Endothelial cell of hepatic sinusoid (primary cell): ENCODE results near the gene MTM1.

Experiments
- in situ Hi-C: cut with HindIII; loops from 2 replicates; pipeline ENCODE4 v1.10.0; 2017; ENCODE audit warnings: low sequenced_read_pairs

Gene MTM1

GRCh38 chrX:150602296-150602695 is 33.9 kb downstream of the MTM1 start:
- in situ Hi-C loops: no loop called here

DNA sequence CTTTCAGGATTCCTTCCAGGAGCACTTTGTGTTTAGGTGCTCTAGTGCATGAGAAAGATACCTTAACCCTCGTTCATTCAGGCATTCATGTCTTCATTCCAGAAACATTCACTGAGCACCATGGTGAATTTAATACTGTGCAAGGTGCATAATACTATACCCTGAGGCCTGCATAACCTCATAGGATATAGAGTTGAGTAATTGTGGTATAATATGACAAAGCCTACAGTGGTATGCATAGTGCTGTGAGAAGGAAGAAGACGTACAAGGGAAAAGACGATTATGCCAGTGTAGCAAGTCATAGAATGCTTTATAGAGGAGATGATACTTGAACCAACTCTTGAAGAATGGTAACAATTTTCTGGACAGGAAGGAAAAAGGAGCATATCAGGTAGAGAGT is 34.3 kb downstream of the MTM1 start:
- in situ Hi-C loops: no loop called here

DNA sequence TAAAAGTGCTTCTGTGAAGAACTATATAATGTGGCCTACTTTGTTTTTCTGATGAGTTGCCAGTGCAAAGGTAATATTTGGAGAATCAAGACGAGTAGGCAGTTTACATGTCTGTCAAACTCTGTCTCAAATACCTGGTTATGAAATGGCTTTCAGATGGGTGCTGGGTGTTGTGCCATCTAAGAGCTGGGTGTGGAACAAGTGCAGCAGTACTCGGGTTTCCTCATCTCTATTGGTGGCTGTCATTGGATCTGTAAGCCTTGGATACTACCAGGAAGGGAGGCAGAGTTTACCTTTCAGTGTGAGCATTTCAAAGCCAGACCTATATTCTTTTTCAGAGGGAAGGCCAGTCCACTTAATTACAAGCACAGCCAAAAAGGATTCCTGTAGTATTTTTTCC is 37.2 kb downstream of the MTM1 start:
- in situ Hi-C loops: no loop called here

DNA sequence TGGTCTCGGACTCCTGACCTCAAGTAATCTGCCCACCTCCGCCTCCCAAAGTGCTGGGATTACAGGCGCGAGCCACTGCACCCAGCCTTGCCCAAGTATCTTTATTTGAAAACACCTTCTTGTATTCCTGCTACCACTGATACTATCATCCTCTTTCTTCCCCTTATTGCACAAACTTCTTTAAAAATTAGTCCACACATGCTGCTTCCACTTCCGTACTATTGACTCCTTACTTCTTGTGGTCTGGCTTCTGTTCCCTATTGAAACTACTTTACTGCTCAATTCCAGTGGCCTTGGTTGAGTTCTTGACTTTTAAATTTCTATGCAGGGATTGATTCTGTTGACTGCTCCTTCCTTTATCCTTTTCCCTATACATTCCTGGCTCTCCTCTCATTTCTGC is 38.8 kb downstream of the MTM1 start:
- in situ Hi-C loops: no loop called here

DNA sequence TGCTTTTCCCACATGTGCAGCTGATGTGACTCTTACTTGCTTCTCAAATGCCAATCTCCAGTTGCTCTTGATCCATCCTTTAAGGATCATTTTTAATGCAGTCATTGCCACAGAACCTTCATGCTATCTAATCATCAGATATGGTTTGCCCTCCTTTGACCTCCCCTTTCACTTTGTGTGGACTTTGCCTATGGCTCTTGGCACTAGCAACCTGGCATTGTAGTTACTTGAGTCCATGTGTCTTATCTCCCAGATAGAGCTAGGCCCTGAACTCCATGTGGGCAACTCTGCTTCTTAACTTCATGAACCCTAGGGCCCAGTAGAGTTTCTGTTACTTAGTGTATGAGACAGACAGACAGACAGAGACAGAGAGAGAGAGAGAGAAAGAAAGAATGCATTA is 41.6 kb downstream of the MTM1 start:
- in situ Hi-C loops: no loop called here

GRCh38 chrX:150610446-150610845 is 42.0 kb downstream of the MTM1 start:
- in situ Hi-C loops: no loop called here

DNA sequence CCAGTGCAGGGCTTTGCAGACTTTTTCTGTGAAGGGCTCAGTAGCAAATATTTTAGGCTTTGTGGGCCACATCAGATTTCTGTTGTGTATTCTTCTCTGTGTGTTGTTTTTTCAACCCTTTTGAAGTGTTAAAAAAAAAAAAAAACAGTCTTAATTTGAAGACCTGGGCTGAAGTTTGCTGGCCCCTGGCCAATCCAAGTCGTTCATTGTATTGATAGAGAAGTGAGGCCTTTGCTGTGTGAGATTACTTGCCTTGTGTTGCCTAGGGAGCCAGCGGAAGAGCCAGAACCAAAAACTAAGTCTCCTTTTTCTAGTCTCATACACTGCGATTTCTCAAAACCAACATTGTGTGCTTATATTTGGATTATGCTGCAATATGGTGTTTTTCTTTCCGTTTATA is 46.9 kb downstream of the MTM1 start:
- in situ Hi-C loops: no loop called here

DNA sequence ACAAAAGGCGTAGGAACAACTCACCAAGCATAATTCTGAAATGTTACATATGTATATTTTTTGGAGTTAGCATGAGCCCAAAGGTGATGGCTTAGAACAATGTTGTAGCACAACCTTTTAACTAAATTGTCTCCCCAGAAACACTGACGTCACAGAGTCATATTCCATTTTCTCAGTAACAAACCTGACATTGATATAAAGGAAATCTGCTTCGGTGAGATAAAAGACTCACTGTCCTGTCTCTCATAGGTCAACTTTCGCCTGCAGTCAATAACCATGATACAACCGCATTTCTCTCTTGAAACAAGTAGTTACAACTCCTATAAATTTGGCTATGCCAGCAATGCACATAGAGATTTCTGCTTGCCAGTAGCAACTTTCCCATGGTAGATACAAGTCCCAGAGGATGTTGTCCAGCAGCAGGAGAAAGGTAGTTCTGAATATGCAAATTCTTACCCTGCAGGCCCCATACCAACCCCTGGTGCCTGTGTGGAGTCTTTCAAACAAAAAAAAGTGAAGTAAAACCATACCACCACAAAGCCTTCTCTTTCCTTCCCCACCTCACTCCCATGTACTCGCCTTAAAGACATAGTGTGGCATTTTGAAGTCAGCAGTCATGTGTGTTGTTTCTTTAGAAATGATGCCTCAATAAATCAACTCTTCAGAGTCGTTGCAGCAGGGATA is 47.9 kb downstream of the MTM1 start:
- in situ Hi-C loops: no loop called here

- in situ Hi-C loops: no loop called here
Observed at GRCh38 chrX:150616863-150617198, 48.4 kb downstream of the MTM1 start.

DNA sequence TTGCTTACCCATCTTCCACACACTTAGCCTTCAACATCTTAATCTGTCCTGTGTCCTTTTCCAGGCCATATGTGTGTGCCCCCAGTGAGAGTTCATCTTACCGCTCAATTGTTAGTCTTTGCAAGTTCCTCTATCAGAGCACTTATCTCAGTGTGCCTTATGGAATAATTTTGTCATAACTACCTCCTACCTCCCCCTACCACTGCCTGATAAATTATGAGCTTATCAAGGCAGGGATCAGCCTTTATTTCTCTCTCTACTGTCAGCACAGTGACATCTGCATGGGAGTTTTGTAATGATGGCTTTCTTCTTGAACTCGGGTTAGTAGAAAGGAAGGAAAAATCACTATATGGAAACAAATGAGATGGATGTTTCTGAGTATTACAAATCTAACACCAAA is 53.2 kb downstream of the MTM1 start:
- in situ Hi-C loops: no loop called here

DNA sequence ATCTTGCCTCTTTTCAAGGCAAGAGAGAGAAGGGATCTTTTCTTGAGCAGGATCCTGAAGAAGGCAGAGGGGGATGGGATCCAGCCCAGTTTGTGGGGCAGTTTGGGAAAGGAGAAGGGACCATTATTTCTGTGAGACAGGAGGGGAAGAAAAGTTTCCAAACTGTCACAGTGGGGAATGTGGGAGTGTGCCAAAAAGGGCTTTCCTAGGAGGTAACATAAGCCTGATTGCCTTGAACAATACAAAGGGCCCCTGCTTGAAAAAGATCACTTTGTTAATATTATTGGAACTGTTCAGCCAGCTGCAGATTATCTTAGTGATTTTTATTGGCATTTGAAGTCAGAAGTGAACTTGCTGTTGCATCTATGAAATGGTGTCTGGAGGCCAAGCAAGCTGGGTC is 55.2 kb downstream of the MTM1 start:
- in situ Hi-C loops: no loop called here

GRCh38 chrX:150625097-150625496 is 56.7 kb downstream of the MTM1 start:
- in situ Hi-C loops: no loop called here

DNA sequence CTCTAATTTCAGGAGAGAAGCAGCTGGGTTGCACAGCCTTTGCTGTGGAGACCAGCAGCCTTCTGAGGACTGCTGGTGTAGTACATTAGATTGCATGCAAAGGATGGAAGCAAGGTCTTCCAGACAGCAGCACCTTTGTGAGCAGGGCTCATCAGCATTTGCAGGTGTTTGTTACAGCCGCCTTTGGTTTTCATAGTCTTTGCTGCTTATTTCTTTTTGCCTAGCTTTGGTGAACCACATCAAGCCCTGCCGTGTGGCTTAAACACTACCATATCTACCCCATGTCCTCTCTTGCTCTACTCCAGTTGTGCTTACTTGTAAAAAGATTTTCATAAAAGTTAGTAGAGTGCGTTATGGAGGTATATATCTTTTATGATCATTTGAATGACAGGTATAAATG is 57.5 kb downstream of the MTM1 start:
- in situ Hi-C loops: no loop called here

GRCh38 chrX:150627957-150628356 is 59.5 kb downstream of the MTM1 start:
- in situ Hi-C loops: no loop called here

DNA sequence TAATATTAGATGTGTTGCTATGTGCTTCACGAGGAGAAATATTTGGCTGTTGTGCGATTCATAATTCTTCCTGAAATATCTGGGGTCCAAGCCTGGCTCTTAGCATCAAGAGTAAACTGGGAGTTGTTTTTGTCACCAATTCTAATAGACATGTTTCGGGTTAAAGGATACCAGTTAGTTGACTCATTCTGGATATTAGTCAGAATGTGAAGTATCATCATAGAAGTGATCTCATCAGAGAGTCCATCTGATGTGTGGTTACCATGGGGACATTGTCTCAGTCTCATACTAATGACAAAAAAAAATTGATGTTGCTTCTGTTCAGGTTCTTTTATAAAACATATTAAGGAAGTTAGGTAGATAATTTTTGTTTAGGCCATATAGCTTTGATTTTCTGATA is 67.5 kb downstream of the MTM1 start:
- in situ Hi-C loops: no loop called here

DNA sequence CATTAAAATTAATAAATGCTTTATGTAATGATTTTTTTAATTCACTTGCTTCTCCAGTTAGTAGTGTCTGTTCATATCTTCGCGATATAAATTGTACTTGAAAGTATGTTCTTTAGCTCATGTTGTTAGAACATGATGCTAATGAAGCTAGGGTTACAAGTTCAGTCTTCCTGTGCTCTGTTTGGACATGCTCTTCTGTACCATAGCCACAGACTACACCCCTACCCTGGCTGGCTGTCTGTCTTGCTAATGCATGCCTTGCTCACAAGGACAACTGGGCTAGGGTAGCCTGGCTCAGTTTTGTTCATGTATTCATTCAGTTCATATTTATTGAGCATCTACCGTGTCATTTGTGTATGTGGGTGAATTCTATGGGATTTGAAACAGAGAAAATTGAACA is 74.0 kb downstream of the MTM1 start:
- in situ Hi-C loops: no loop called here

GRCh38 chrX:150643271-150643670 is 74.8 kb downstream of the MTM1 start:
- in situ Hi-C loops: no loop called here

- in situ Hi-C loops: no loop called here
Observed at GRCh38 chrX:150643958-150644357, 75.5 kb downstream of the MTM1 start.

GRCh38 chrX:150644422-150644821 is 76.0 kb downstream of the MTM1 start:
- in situ Hi-C loops: no loop called here

DNA sequence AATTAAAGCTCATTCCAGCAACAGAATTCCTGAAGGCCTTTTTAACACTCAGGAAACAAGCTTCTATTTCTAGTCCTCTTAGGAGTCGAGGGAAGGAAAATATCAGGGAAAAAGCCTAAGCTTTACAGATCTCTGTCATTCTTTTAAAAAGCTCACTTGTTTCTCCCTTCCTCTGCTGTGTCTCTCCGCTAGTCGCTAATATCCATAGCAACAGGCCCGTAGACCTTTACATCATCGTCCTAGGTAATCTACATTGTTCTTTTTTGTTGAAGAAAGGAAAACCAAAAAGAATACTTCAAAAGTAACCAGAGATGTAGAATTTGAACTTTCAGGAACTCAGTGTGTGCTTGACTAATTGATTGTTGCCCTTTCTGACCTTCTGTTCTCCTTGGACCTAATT is 78.9 kb downstream of the MTM1 start:
- in situ Hi-C loops: loop anchor here (5.0 kb wide), 1 partner anchor 65 kb away; no protein-coding TSS in a partner anchor

DNA sequence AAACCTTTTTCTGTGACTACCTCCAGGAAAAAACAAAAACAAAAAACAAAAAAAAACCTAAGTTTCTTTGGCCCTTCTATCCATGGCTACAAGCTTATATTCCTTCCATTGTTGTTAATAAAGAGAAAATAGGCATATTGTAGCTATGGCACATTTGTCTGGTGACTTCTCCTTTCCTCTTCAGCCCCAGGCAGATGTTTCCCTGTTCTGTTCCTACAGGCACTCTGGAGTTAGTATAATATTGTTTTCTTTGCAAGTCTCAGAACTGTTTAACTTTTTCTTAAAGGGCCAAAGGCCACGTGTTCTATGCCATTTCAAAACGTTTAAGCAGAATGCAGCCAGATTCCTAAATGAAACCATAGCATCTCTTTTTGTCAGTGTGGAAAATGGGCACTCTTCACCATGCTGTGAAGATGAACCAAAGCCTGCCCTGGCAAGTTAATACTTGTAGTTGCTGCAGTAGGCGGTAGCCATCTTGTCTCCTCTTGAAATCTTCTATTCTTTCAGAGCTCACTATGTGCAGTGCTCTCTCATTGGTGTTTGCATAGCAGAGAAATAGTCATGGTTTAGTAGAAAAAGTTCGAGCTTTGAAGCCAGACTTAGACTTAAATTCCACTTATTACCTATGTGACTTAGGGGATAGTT is 80.0 kb downstream of the MTM1 start:
- in situ Hi-C loops: loop anchor here (5.0 kb wide), 1 partner anchor 64 kb away; no protein-coding TSS in a partner anchor

GRCh38 chrX:150649096-150649870 is 80.9 kb downstream of the MTM1 start:
- in situ Hi-C loops: loop anchor here (5.0 kb wide), 1 partner anchor 63 kb away; no protein-coding TSS in a partner anchor
